DND-41 (cell line): ENCODE results near the gene CTBP2.

ENCODE experiments used
- ATAC-seq: fragments of 200-7000 bp; cut with Tn5 transposase; 3 replicates; pipeline ENCODE4 v1.9.1; 2021; ENCODE audit warnings: low read depth; ENCODE audit not compliant: insufficient read depth
- DNase-seq: peaks from one replicate; pipeline ENCODE4 v3.0.0-alpha.2; 2020
- H2AFZ ChIP-seq: 2 replicates; pipeline ENCODE4 v1.6.0; 2012; ENCODE audit warnings: low read depth, low read length
- H3K27ac ChIP-seq: 2 replicates; pipeline ENCODE4 v1.5.1; 2012; ENCODE audit warnings: low read length, inconsistent platforms
- H3K27me3 ChIP-seq: fragments of 200-600 bp; sonication (generic); 2 replicates; pipeline ENCODE4 v1.6.0; 2012; ENCODE audit warnings: low read length, mild to moderate bottlenecking, inconsistent platforms; ENCODE audit not compliant: insufficient read depth, poor library complexity
- H3K36me3 ChIP-seq: 2 replicates; pipeline ENCODE4 v1.5.1; 2012; ENCODE audit warnings: low read length, inconsistent platforms; ENCODE audit not compliant: insufficient read depth
- H3K4me1 ChIP-seq: 2 replicates; pipeline ENCODE4 v1.5.1; 2012; ENCODE audit warnings: mild to moderate bottlenecking, low read length; ENCODE audit not compliant: insufficient read depth
- H3K4me2 ChIP-seq: 2 replicates; pipeline ENCODE4 v1.6.0; 2012; ENCODE audit warnings: mild to moderate bottlenecking, moderate library complexity, low read length, inconsistent platforms; ENCODE audit not compliant: insufficient read depth
- H3K4me3 ChIP-seq, 2 experiments: fragments of 200-600 bp in 1 of 2; shearing (Covaris generic) in 1 of 2; 2 replicates each; pipeline ENCODE4 v1.5.1; 2012 to 2016; ENCODE audit warnings: inconsistent platforms in 2 of 2, low read length in 2 of 2, mild to moderate bottlenecking in 2 of 2, low read depth in 1 of 2, moderate library complexity in 1 of 2
- H3K79me2 ChIP-seq: 2 replicates; pipeline ENCODE4 v1.6.0; 2012; ENCODE audit warnings: low read length, inconsistent platforms; ENCODE audit not compliant: insufficient read depth
- H3K9ac ChIP-seq: 2 replicates; pipeline ENCODE4 v1.6.0; 2012; ENCODE audit warnings: low read depth, mild to moderate bottlenecking, inconsistent platforms, low read length, moderate library complexity
- H3K9me3 ChIP-seq: 2 replicates; pipeline ENCODE4 v1.5.1; 2012; ENCODE audit warnings: low read length, moderate library complexity, mild to moderate bottlenecking, inconsistent platforms; ENCODE audit not compliant: insufficient read depth, severe bottlenecking
- H4K20me1 ChIP-seq: 2 replicates; pipeline ENCODE4 v1.6.0; 2012; ENCODE audit warnings: low read length; ENCODE audit not compliant: insufficient read depth
- EZH2 ChIP-seq: IDR thresholded peaks from 3 replicates; pipeline ENCODE4 v1.6.1; 2012; ENCODE audit warnings: borderline replicate concordance, low read depth, mild to moderate bottlenecking, moderate library complexity, low read length, inconsistent platforms; ENCODE audit not compliant: severe bottlenecking
- TF ChIP-seq, protein P1 (sequence below): IDR thresholded peaks from 2 replicates; pipeline ENCODE4 v1.5.1; 2012; ENCODE audit warnings: borderline replicate concordance, low read length, moderate library complexity, mild to moderate bottlenecking; ENCODE audit not compliant: poor library complexity, severe bottlenecking; ENCODE audit errors: extremely low read depth

Gene CTBP2

DNA sequence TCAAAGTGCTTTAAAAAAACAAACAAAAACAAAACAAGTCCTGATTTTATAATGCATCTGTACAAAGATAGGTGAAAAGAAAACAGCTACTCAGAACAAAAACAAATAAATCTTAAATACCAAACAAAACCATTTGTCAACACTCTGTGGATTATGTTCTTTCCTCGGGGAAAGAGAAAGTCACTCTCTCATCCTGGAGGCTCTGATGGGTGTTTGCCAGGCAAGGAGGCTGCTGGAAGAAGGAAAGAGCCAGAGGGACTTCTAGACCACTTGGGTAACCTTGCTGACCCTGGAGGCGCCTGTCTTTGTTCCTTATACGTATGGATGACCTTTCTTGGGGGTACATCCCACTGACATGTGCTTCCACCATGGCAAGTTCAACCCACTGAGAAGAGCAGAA lies 125.7 kb downstream of the CTBP2 start:
- Histone ChIP-seq H3K27ac (no peak overlapping the region), H3K9ac (no peak overlapping the region), H3K27me3 (no peaks in the 10 kb centered on the region), H3K4me3 (no peak overlapping the region), H2AFZ (no peak overlapping the region), H3K4me2 (no peak overlapping the region), H3K79me2 (peaks cover 29% of the 10 kb centered on the region), H3K4me1 (no peaks in the 10 kb centered on the region), H4K20me1 (peaks cover 13% of the 10 kb centered on the region), H3K36me3 (0 out of 2 replicates have a peak, but pooled peaks cover 2% of the 10 kb centered on the region), H3K9me3 (no peaks in the 10 kb centered on the region)
- DNase-seq (no peak), ATAC-seq (no peak)
- TF ChIP-seq, protein P1, sequence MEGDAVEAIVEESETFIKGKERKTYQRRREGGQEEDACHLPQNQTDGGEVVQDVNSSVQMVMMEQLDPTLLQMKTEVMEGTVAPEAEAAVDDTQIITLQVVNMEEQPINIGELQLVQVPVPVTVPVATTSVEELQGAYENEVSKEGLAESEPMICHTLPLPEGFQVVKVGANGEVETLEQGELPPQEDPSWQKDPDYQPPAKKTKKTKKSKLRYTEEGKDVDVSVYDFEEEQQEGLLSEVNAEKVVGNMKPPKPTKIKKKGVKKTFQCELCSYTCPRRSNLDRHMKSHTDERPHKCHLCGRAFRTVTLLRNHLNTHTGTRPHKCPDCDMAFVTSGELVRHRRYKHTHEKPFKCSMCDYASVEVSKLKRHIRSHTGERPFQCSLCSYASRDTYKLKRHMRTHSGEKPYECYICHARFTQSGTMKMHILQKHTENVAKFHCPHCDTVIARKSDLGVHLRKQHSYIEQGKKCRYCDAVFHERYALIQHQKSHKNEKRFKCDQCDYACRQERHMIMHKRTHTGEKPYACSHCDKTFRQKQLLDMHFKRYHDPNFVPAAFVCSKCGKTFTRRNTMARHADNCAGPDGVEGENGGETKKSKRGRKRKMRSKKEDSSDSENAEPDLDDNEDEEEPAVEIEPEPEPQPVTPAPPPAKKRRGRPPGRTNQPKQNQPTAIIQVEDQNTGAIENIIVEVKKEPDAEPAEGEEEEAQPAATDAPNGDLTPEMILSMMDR = no peak
- no peak for TF ChIP-seq EZH2

DNA sequence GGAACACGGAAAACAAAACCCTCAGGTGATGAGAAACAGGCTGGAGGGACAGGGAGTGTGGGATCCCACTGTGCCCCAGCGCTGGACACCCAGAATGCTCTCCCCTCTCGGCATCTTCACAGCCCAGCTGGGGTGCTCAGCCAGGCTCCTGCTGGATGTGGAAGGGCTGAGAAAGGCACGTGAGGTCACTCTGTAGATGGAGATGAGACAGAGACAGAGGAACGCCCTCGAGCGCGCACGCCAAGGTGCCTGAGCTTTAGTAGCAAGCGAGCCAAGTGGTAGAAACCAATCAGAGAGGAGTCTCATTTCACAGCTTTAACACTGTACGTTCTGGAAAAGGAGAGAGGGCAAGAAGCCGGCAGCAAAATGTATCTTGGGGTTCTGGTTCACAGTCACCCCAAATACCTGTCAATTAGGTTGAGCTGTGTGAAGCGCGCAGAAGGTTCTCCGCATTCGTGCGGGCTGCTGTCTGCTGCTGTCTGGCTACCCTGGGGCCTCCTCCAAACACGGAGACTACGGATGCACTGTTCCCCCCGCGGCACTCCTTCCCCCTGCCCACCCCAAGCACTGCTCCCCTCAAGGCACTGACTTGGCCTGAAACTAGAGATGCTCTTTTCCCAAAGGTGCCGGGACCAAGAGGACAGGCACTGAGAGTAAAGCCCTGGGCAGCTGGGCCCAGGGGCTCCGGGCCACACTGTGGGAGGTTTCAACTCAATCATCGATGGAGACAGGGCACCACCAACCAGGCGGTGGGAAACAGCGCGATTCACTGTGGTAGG lies 127.0 kb downstream of the CTBP2 start:
- Histone ChIP-seq H3K9me3 (no peaks in the 10 kb centered on the region), H3K79me2 (peaks cover 33% of the 10 kb centered on the region), H4K20me1 (peaks cover 20% of the 10 kb centered on the region), H2AFZ (no peak overlapping the region), H3K36me3 (0 out of 2 replicates have a peak, but pooled peaks cover 2% of the 10 kb centered on the region), H3K27me3 (no peaks in the 10 kb centered on the region), H3K4me3 (no peak overlapping the region), H3K4me1 (no peaks in the 10 kb centered on the region), H3K9ac (no peak overlapping the region), H3K4me2 (no peak overlapping the region), H3K27ac (no peak overlapping the region)
- ATAC-seq (no peak), DNase-seq (no peak)
- no peak for TF ChIP-seq EZH2
- TF ChIP-seq, protein P1 = no peak

DNA sequence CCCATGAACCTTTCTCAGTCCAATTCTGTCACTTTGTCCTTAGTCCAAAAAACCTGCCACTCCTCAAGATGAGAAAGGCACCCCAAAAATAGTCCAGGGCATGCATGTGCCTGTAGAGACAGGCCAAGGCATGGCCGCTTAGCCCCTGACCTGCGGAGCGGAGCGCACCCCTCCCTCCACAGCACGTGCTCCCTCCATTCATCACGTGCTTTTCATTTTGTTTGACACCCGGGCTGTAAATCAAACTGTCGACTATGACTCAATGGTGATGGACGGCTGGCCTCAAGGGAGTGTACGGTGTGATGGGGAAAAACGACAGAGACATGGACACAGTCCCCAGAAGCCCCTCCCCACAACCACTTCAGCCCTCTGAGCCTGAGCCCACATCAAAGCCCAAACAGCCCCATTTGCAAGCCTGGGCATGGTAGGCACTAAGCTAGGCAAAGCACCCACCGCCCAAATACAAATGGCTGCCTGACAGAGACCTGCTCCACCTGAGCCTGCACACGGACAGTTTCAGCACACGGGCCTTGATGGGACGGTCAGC lies 127.8 kb downstream of the CTBP2 start:
- H3K4me3 ChIP-seq = no peak overlapping the region
- no peaks in the 10 kb centered on the region for H3K4me1 ChIP-seq
- no peak for DNase-seq
- H4K20me1 ChIP-seq = peaks cover 25% of the 10 kb centered on the region
- no peaks in the 10 kb centered on the region for H3K9me3 ChIP-seq
- TF ChIP-seq EZH2 = no peak
- TF ChIP-seq, protein P1 = no peak
- H3K27ac ChIP-seq = no peak overlapping the region
- no peak overlapping the region for H3K4me2 ChIP-seq
- 0 out of 2 replicates have a peak, but pooled peaks cover under 1% of the 10 kb centered on the region for H3K36me3 ChIP-seq
- no peaks in the 10 kb centered on the region for H3K27me3 ChIP-seq
- no peak overlapping the region for H2AFZ ChIP-seq
- H3K9ac ChIP-seq = no peak overlapping the region
- peaks cover 36% of the 10 kb centered on the region for H3K79me2 ChIP-seq
- no peak for ATAC-seq
